GM23248 (cell line): ENCODE results near the gene SYNE3.

ENCODE experiments used
- EZH2 ChIP-seq: fragments of 200-600 bp; sonication (generic); IDR thresholded peaks from 2 replicates; pipeline ENCODE4 v1.6.1; 2018; ENCODE audit warnings: antibody characterized with exemption, mild to moderate bottlenecking; ENCODE audit not compliant: insufficient read depth, poor library complexity, severe bottlenecking
- EZH2phosphoT487 ChIP-seq: fragments of 200-600 bp; sonication (generic); IDR thresholded peaks from 2 replicates; pipeline ENCODE4 v1.6.1; 2018; ENCODE audit warnings: antibody characterized with exemption, moderate library complexity, mild to moderate bottlenecking, low read depth; ENCODE audit not compliant: insufficient read depth

GRCh38 chr14:95531473-95531872 lies 15.0 kb upstream of the SYNE3 start:
- TF ChIP-seq EZH2 (no peak), EZH2phosphoT487 (no peak)
